Measurements from ENCODE around the gene CARHSP1. TPM values are rescaled to one million over a fixed set of nuclear protein-coding genes. Genes with fewer than 3 reads are reported as not detected.
"Not testable (repeated sequence)": the region's sequence is repeated elsewhere in the genome, so short reads cannot be mapped to it uniquely, and the experiment has no call there.

CARHSP1 gene
- total RNA-seq, 1 donor from 2014 or later: 26.0 TPM

DNA sequence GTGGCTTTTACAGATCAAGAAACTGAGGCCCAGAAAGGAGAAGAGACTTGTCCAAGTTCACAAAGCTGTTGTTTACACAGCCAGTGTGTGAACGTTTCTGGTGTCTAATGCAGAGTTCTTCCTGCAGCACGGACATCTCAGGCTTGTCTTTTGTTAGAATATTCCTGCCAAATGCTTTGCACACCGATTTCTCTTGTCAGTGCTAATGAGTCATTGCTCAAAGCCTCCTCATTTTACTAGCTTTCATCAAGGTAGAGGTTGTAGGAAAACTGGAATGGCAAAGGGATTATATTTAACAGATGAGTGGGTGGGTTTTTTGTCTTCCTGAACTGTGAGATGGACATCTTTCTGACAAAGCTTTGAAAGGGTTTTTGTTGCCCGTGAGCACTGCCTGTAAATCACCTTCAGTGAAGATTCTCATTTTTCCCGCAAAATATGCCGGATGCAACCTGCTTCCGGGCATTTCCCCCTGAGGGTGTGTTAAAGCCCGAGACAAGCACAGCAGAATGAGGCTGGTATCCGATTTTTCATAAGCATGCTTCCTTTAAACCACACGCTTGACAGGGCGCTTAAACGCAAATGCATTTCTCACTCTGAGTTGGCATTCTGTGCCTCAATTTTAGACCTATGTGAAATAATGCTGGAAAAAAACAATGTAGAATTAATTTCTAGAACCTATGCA, 56.5 kb downstream of the CARHSP1 start:
- intact Hi-C loops (cut with DNase I): no loop called here
- no peak for DNase-seq
- no peak for ATAC-seq (ENCODE audit: poor library complexity)

DNA sequence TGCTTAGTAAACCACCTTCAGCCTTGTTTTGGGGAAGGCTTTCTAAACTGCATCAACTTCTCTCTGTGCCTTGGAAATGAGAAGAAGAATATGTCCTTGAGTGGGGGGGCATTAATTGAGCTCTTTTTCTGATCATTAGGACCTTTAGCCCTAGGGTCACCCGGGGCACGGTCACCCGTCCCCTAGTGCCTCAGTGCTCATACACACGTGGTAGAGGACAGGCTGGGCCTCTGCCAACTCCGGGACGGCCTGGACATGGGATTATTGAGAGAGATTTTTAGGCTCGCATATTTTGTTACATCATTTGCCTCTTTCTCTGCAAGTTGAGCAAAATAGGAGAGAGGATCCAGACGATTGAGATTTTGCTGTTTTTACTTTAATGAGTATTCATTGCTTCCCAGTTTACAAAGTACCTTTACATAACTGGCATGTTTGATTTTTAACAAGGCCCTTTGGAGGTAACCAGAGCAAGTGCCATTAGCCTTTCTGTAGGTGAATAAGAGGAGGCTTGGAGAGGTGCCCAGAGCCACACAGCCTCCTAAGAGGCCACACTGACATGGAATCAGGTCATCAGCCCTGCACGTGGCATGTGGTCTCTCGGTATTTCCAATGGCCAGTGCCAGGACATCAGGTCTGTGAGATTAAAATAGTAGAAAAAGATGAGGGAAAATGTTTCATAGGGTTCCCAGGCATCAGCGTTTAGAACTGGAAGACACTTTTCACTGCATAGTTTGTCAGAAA, 60.0 kb downstream of the CARHSP1 start:
- ATAC-seq (ENCODE audit: poor library complexity): no peak
- intact Hi-C loops (cut with DNase I): no loop called here
- DNase-seq: no peak

DNA sequence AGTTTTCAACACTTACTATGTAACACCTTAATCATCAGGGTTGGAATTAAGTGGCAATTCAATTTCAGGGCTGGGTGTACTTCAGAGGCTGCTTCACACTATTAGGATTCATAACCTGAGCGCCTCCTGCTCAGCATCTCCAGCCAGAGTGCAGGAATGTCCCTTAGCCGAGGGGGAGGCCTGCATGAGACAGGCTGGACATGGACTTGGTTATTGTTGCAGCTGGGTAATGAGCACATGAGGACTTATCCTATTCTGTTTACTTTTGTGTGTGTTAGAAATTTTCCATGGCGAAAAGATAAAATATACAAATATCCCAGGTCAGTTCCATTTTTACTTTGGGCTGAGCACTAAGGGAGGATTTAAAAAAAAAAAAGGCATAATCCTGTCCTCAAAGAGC, 60.8 kb downstream of the CARHSP1 start:
- intact Hi-C loops (cut with DNase I): no loop called here
- no peak for ATAC-seq (ENCODE audit: poor library complexity)
- no peak for DNase-seq

DNA sequence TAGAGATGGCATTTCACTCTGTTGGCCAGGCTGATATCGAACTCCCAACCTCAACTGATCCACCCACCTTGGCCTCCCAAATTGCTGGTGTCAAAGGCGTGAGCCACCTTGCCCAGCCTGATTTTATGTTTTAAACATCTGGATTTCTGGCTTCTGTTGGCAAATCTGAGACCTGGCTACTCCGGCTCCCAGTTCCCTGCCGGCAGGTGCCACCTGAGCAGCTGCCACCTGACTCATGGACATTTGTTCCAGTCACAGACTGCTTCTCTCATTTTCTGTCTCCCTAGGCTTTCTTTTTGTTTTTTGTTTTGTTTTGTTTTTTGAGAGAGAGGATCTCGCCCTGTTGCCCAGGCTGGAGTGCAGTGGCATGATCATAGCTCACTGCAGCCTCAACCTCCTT, 61.6 kb downstream of the CARHSP1 start:
- intact Hi-C loops (cut with DNase I): no loop called here
- ATAC-seq (ENCODE audit: poor library complexity) (no peak), DNase-seq (no peak)

DNA sequence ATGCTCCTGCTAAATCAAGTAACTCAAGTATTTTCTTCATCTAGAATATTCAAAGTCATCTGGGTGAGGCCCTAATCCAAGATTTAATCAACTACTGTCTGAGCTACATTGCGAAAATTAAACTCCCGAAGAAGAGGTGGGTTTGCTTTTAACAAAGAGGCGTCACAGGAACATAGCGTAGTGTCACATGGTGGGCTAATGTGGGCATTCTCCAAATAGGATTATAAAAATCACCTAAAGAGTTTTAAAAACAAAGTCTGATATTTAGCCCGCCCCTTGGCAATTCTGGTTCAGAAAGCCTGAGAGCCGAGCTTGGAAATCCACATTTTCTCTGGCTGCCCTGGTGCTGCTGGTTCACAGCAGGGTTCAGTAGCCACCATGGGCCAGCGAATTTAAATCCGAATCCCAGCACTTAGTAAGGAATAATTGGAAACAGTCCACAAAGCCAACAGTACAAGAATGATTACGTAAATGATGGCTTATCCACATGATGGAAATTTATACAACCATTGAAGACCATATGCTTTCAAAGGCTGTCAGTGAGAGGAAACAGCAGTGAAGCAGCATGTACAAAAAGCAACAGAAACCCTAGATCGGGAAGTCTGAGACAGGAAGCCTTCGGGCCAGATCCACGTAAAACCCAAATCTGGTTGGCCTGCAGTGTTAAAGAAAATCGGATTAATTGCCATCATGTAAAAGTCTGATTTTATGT, 62.4 kb downstream of the CARHSP1 start:
- intact Hi-C loops (cut with DNase I): no loop called here
- no peak for ATAC-seq (ENCODE audit: poor library complexity)

DNA sequence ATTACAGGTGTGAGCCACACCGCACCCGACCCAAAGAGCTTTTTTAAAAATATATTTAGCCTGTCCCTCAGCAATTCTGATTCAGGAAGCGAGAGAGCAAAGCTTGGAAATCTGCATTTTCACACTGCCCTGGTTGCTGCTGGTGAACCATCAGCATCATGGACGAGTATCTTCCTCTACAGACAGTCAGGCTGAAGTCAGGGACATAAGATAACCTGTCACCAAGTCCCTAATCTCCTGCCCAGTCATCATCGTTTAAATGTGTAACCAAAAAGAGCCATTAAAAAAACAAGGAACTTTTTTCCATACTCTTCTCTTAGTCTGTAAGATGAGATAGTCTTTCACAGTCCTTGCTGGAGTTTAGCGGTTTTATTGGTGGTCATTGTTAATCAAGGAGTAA, 64.5 kb downstream of the CARHSP1 start:
- intact Hi-C loops (cut with DNase I): no loop called here
- no peak for ATAC-seq (ENCODE audit: poor library complexity)

More for the DNA sequence above, 62.4 kb downstream of the CARHSP1 start:
- no peak for DNase-seq

DNA sequence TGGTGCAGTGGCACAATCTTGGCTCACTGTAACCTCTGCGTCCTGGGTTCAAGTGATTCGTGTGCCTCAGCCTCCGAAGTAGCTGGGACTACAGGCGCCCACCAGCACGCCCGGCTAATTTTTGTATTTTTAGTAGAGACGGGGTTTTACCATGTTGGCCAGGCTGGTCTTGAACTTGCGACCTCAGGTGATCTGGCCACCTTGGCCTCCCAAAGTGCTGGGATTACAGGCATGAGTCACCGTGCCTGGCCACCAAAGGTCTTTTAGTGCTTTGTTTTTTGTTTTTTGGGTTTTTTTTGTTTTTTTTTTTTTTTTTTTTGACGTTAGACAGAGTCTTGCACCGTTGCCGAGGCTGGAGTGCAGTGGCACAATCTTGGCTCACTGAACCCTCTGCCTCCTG, 65.1 kb downstream of the CARHSP1 start:
- ATAC-seq (ENCODE audit: poor library complexity); intact Hi-C loops (cut with DNase I); DNase-seq: not testable (repeated sequence)

More for the DNA sequence above, 64.5 kb downstream of the CARHSP1 start:
- no peak for DNase-seq

Other genes with a start within 250 kb of the CARHSP1 start
- 21.0 TPM for gene METTL22, start 247.3 kb downstream of the CARHSP1 start, total RNA-seq
- 3.4 TPM for gene ABAT, start 194.4 kb downstream of the CARHSP1 start, total RNA-seq
- 12.7 TPM for gene TMEM186, start 71.4 kb downstream of the CARHSP1 start, total RNA-seq
- 14.9 TPM for gene PMM2, start 71.2 kb downstream of the CARHSP1 start, total RNA-seq
- not detected for gene LITAFD, start 13.3 kb upstream of the CARHSP1 start, total RNA-seq
- gene USP7, start 94.9 kb upstream of the CARHSP1 start, total RNA-seq: 62.4 TPM
- 51.7 TPM for gene HAPSTR1, start 222.6 kb upstream of the CARHSP1 start, total RNA-seq